GM06990 (cell line): ENCODE results near the gene ALG14.

Experiments
- DNase-seq: peaks from one replicate; pipeline ENCODE4 v3.0.0-alpha.2; 2011; ENCODE audit not compliant: insufficient read length; ENCODE audit errors: extremely low read depth
- H3K27me3 ChIP-seq: replicated peaks from 2 replicates; pipeline ENCODE4 v1.6.0; 2011; ENCODE audit warnings: low read length; ENCODE audit not compliant: control insufficient read depth, insufficient read depth
- H3K36me3 ChIP-seq: 2 replicates; pipeline ENCODE4 v1.5.1; 2011; ENCODE audit warnings: low read length; ENCODE audit not compliant: control insufficient read depth, insufficient read depth
- H3K4me3 ChIP-seq: replicated peaks from 2 replicates; pipeline ENCODE4 v1.5.1; 2011; ENCODE audit warnings: low read depth, mild to moderate bottlenecking, control low read depth, low read length
- TF ChIP-seq, protein P1 (sequence below): IDR thresholded peaks from 2 replicates; pipeline ENCODE4 v1.5.1; 2011; ENCODE audit warnings: low read length, control low read depth, mild to moderate bottlenecking, inconsistent platforms; ENCODE audit not compliant: insufficient read depth, poor library complexity, severe bottlenecking

ALG14 gene

GRCh38 chr1:95028954-95029353 lies 43.8 kb downstream of the ALG14 start:
- no peak overlapping the region for H3K4me3 ChIP-seq
- no peaks in the 10 kb centered on the region for H3K36me3 ChIP-seq
- TF ChIP-seq, protein P1, sequence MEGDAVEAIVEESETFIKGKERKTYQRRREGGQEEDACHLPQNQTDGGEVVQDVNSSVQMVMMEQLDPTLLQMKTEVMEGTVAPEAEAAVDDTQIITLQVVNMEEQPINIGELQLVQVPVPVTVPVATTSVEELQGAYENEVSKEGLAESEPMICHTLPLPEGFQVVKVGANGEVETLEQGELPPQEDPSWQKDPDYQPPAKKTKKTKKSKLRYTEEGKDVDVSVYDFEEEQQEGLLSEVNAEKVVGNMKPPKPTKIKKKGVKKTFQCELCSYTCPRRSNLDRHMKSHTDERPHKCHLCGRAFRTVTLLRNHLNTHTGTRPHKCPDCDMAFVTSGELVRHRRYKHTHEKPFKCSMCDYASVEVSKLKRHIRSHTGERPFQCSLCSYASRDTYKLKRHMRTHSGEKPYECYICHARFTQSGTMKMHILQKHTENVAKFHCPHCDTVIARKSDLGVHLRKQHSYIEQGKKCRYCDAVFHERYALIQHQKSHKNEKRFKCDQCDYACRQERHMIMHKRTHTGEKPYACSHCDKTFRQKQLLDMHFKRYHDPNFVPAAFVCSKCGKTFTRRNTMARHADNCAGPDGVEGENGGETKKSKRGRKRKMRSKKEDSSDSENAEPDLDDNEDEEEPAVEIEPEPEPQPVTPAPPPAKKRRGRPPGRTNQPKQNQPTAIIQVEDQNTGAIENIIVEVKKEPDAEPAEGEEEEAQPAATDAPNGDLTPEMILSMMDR = no peak
- no peaks in the 10 kb centered on the region for H3K27me3 ChIP-seq
- DNase-seq = no peak

DNA sequence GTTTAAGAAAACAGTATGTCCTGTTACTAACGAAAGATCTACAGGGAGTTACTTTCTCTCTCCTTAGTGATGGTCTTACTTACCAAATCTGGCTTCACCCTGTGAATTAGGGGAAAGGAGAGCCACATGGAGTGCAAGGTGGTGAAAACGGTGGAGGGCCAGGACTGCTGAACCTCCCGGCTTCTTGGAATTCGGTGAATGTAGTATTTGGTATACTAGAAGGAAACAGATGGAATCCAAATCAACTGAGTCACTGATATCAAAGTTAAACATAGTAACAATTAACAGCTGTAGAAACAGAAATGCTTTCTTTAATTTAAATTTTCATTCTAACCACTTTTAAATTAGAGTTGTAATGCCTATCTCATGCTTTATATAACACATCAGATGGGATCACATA lies 45.7 kb downstream of the ALG14 start:
- Histone ChIP-seq H3K36me3 (no peaks in the 10 kb centered on the region), H3K27me3 (no peaks in the 10 kb centered on the region), H3K4me3 (no peak overlapping the region)
- DNase-seq = no peak
- TF ChIP-seq, protein P1 = no peak

DNA sequence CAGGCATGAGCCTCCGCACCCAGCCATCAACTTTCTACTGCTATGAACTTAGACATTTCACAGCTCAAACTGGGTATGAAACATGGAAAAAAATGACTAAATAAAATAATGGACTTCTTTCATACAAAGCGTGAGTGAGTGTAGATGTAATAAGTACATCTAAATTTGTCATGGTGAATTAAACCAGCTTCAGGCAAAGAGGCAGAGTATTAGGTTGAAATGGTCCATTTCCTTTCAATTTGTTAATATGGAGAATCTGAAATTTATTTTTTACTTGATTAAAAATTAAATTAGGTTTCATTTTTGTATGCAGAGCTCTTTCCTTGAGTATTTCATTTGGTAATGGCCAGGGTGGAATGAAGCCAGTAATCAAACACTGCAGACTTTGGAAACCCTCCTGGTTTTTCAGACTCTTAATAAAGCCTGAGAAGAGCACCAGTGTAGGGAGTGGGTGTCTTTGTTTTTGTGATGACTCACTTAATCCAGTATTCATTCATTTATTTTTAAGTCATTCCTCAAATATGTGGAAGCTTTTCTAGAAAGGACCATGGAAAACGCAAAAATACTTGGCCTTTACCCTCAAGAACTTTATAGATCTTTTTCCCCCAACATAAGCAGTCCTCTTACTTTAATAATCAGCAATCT lies 49.2 kb downstream of the ALG14 start:
- no peaks in the 10 kb centered on the region for H3K36me3 ChIP-seq
- H3K27me3 ChIP-seq = no peaks in the 10 kb centered on the region
- H3K4me3 ChIP-seq = no peak overlapping the region
- TF ChIP-seq, protein P1 = no peak
- DNase-seq = no peak

DNA sequence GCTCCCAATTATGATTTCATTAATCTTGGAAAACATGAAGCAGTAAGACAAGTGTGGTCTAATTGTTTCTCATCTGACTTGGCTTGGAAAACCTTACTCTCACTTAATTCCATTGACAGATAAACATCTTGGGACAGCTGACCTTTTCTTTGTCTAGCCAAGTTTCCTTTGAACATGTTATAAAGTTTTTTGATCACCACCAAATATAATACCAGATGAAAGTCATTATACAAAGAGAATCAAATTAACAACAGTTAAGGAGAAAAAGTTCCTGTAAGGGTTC lies 50.2 kb downstream of the ALG14 start:
- H3K4me3 ChIP-seq = no peak overlapping the region
- no peak for DNase-seq
- no peaks in the 10 kb centered on the region for H3K36me3 ChIP-seq
- TF ChIP-seq, protein P1 = no peak
- H3K27me3 ChIP-seq = no peaks in the 10 kb centered on the region

DNA sequence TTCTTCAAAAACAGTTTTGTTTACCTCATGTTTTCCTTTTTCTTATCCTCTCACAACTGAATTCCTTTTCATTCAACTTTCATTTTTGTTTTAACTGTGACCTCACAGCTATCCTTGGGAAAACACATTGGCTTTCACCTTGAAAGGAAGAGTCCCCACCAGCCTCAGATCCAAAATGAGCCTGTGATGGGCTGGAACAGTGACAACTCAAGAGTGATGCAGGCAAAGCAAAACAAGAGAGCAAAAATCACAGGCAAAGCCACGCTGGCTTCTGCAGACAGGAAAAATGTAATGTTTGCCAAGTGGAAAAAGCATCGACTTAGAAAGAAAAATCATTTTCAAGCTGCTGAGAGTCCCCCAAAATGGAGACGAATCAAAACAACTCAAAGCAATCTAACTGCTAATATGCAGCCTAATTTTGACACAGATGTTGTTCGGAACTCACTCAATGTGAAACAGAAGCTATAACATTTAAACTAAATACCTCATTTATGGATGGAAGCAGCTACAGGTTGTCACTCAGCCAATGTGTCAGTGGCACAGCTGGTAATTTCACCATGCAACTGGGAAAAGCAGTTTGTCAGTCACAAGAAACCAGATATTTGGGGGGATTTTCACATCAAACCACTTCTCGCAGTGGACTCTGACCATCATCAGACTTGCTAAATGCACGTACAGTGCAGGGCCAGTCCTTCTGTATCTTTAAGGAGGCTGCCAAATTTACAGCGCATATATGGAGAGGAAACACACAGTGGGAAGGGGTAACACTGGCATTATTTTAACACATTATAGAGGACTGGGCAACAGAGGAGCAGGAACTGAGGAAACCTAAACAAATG lies 50.7 kb downstream of the ALG14 start:
- H3K4me3 ChIP-seq = no peak overlapping the region
- H3K36me3 ChIP-seq = no peaks in the 10 kb centered on the region
- no peaks in the 10 kb centered on the region for H3K27me3 ChIP-seq
- TF ChIP-seq, protein P1 = no peak
- no peak for DNase-seq
